Peyer's patch (tissue), 4 donors: ENCODE data around the gene TRRAP. TPM values are rescaled to one million over a fixed set of nuclear protein-coding genes. Genes with fewer than 3 reads are reported as not detected.

Experiments
- DNase-seq, 3 donors: peaks; one replicate each; pipeline ENCODE4 v3.0.0-alpha.2; 2017 to 2019
- H3K27ac ChIP-seq, 4 donors: fragments of 200-600 bp; sonication (generic); one replicate each; pipeline ENCODE4 v1.5.1; 2016 to 2019
- H3K27me3 ChIP-seq, 2 donors: fragments of 200-600 bp; sonication (generic); one replicate each; pipeline ENCODE4 v1.5.1; 2019
- H3K36me3 ChIP-seq, 3 donors: fragments of 200-600 bp; sonication (generic); one replicate each; pipeline ENCODE4 v1.5.1; 2016 to 2019
- H3K4me1 ChIP-seq, 4 donors: fragments of 200-600 bp; sonication (generic); one replicate each; pipeline ENCODE4 v1.5.1; 2016 to 2019
- H3K4me3 ChIP-seq, 4 donors: fragments of 200-600 bp; sonication (generic); 1 replicate in 3 of 4; 2 replicates in 1 of 4; pipeline ENCODE4 v1.5.1; 2016 to 2019; ENCODE audit warnings: mild to moderate bottlenecking in 1 of 4
- H3K9me3 ChIP-seq, 4 donors: fragments of 200-600 bp; sonication (generic); one replicate each; pipeline ENCODE4 v1.5.1; 2016 to 2019; ENCODE audit warnings: mild to moderate bottlenecking in 1 of 4
- POLR2A ChIP-seq, 2 donors: fragments of 450-650 bp; IDR thresholded peaks; one replicate each; pipeline ENCODE4 v1.5.1; 2017; ENCODE audit warnings: antibody characterized with exemption in 2 of 2, mild to moderate bottlenecking in 2 of 2, moderate library complexity in 2 of 2
- total RNA-seq, 4 donors: library from RNA; depleted of rRNA; stranded (reverse); fragments of >200 nt; gene quantifications; one replicate each; pipeline ENCODE4 v1.1.0, GENCODE V29; 2016
- TF ChIP-seq, protein P1 (sequence below), 6 experiments: fragments of 450-650 bp in 4 of 6; fragments of 200-600 bp in 2 of 6; sonication (generic) in 1 of 6; IDR thresholded peaks; one replicate each; pipeline ENCODE4 v1.5.1; 2017 to 2019; ENCODE audit warnings: antibody characterized with exemption in 6 of 6, mild to moderate bottlenecking in 3 of 6, moderate library complexity in 1 of 6

Gene TRRAP
- total RNA-seq, 4 donors from 2014 or later, result 39.2 to 62.3 (median 57.8) TPM

GRCh38 chr7:99028261-99028973, 150.1 kb downstream of the TRRAP start:
- DNase-seq, result peak in 1 of 3 donors; percentile 46
- no peak overlapping the region for H3K4me3 ChIP-seq
- H3K27ac ChIP-seq, result no peak overlapping the region
- H3K36me3 ChIP-seq, result peaks cover 0 to 64% (median 0%) of the 10 kb centered on the region in 3 donors
- H3K27me3 ChIP-seq, result no peaks in the 10 kb centered on the region
- no peaks in the 10 kb centered on the region for H3K4me1 ChIP-seq
- no peak for TF ChIP-seq POLR2A (IDR thresholded peaks at IDR 0.05)
- TF ChIP-seq, protein P1, sequence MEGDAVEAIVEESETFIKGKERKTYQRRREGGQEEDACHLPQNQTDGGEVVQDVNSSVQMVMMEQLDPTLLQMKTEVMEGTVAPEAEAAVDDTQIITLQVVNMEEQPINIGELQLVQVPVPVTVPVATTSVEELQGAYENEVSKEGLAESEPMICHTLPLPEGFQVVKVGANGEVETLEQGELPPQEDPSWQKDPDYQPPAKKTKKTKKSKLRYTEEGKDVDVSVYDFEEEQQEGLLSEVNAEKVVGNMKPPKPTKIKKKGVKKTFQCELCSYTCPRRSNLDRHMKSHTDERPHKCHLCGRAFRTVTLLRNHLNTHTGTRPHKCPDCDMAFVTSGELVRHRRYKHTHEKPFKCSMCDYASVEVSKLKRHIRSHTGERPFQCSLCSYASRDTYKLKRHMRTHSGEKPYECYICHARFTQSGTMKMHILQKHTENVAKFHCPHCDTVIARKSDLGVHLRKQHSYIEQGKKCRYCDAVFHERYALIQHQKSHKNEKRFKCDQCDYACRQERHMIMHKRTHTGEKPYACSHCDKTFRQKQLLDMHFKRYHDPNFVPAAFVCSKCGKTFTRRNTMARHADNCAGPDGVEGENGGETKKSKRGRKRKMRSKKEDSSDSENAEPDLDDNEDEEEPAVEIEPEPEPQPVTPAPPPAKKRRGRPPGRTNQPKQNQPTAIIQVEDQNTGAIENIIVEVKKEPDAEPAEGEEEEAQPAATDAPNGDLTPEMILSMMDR (IDR thresholded peaks at IDR 0.05), result no peak
- H3K9me3 ChIP-seq, result no peaks in the 10 kb centered on the region

DNA sequence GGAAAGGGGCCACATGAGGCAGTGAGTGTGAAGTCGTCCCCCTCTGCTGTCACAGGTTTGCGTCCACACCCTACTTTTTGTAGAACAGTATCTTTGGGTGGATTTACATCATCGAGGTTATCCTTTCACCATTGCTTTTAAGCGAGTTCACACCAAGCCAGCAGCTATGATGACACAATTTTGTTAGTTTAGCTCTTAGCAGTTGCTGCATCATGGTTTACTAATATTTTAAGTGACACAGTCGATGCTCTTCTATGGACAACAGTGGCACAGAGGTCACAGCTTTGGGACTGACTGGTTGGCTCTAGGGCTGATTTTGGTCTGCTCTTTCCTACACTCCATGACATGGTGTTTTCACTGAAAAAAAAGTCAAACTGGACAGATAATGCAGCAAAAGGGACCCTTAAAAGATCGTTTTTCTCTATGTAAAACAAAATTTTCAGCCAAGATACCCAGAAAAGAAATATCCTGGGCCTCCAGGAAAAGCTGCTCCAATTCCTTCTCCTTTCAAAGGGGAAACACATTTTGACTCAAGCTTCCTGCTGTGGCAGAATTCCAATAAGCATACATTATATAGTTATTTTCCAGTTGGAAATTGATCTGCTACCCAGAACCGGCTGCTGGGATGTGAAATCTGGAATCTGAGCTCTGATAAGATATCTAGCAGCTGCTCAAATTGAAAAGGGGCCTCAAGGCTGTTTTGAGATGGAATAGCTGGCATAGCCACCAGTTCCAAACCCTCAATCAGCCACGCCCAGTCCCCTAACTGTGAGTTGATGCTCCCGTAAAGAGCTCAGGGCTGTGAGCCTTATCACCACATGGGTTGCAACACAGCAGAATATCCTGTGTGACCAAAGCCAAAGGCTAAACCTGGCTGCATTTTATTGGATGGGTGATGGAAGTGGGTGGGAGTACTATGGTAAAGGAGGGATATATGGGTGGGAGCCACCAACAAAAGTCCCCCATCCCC, 151.4 kb downstream of the TRRAP start:
- Histone ChIP-seq H3K36me3 (peaks cover 0 to 78% (median 0%) of the 10 kb centered on the region in 3 donors), H3K27me3 (no peaks in the 10 kb centered on the region), H3K9me3 (no peaks in the 10 kb centered on the region), H3K4me3 (no peak overlapping the region), H3K27ac (peak overlapping the region in 2 of 4 donors; percentile 31 to 45), H3K4me1 (no peaks in the 10 kb centered on the region)
- TF ChIP-seq POLR2A (IDR thresholded peaks at IDR 0.05), result no peak
- TF ChIP-seq, protein P1 (IDR thresholded peaks at IDR 0.05), result no peak
- DNase-seq, result peak in 1 of 3 donors; percentile 19

DNA sequence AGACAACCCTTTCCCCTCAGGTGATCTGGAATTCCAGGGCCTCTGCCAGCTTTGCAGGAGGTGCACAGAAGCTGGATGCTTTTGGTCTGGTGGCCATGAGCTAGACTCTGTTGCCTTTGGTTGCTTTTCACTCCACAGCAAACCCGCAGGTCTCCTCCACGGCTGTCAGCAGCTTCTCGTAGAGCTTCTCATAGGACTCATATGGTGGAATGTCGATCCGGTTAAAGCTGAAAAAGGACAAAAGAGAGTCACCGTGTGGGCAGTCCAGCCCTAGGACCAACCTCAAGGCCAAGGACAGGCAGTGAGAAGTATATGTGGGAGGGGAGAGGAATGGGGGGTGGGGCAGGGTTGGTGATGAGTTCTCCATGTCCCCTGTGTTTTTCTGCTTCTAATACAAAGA, 152.1 kb downstream of the TRRAP start:
- Histone ChIP-seq H3K9me3 (no peaks in the 10 kb centered on the region), H3K27me3 (no peaks in the 10 kb centered on the region), H3K27ac (peak overlapping the region in 2 of 4 donors; percentile 31 to 45), H3K4me1 (no peaks in the 10 kb centered on the region), H3K36me3 (peaks cover 0 to 85% (median 0%) of the 10 kb centered on the region in 3 donors), H3K4me3 (no peak overlapping the region)
- TF ChIP-seq, protein P1 (IDR thresholded peaks at IDR 0.05), result no peak
- no peak for TF ChIP-seq POLR2A (IDR thresholded peaks at IDR 0.05)
- peak in 1 of 3 donors; percentile 32 for DNase-seq

DNA sequence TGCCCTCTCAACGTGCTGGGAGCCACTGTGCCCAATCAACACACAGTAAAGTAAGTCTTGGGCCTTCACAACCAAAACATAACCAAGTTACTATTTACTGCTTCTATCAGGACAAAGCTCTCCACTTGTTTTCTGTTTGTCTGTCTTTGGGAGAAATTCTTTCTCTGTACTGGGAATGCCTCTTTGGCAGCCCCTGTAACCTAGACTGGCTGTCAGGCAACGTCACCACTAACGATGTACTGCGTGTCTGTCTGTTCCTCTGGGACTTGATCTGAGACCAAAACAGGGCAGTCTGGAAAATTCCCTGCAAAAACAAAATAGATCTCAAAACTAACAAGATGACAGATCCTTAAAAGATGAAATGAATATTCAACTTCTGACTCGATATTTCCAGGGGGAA, 152.6 kb downstream of the TRRAP start:
- H3K4me1 ChIP-seq, result no peaks in the 10 kb centered on the region
- H3K36me3 ChIP-seq, result peaks cover 0 to 90% (median 0%) of the 10 kb centered on the region in 3 donors
- DNase-seq, result peak in 1 of 3 donors; percentile 22
- no peak for TF ChIP-seq POLR2A (IDR thresholded peaks at IDR 0.05)
- TF ChIP-seq, protein P1 (IDR thresholded peaks at IDR 0.05), result no peak
- H3K27ac ChIP-seq, result peak overlapping the region in 2 of 4 donors; percentile 45 to 50
- no peak overlapping the region for H3K4me3 ChIP-seq
- H3K27me3 ChIP-seq, result no peaks in the 10 kb centered on the region
- H3K9me3 ChIP-seq, result no peaks in the 10 kb centered on the region

- no peak for TF ChIP-seq POLR2A (IDR thresholded peaks at IDR 0.05)
- TF ChIP-seq, protein P1 (IDR thresholded peaks at IDR 0.05), result no peak
Measured at GRCh38 chr7:99031496-99031895, 153.2 kb downstream of the TRRAP start.

More at GRCh38 chr7:99031496-99031895, 153.2 kb downstream of the TRRAP start:
- H3K27me3 ChIP-seq, result no peaks in the 10 kb centered on the region
- no peaks in the 10 kb centered on the region for H3K9me3 ChIP-seq
- no peaks in the 10 kb centered on the region for H3K4me1 ChIP-seq
- peak in 2 of 3 donors; percentile 9 to 33 for DNase-seq
- peak overlapping the region in 1 of 4 donors; percentile 50 for H3K27ac ChIP-seq
- H3K4me3 ChIP-seq, result no peak overlapping the region
- peaks cover 0 to 94% (median 0%) of the 10 kb centered on the region in 3 donors for H3K36me3 ChIP-seq
